KBM-7 (cell line): ENCODE results near the gene SPINK4.
A peak's percentile ranks its signal among the peaks of the same experiment; 100 is the strongest.

Source experiments
- DNase-seq: peaks from one replicate; pipeline ENCODE4 v3.0.0-alpha.2; 2015
- in situ Hi-C: fragments of 300-500 bp; cut with MboI; formaldehyde crosslinking; loops from 2 replicates; pipeline ENCODE4 v1.14.3; 2020; ENCODE audit warnings: low sequenced_read_pairs, low pct_unique_long_range_greater_than_20kb, mixed read lengths

The SPINK4 gene, protein sequence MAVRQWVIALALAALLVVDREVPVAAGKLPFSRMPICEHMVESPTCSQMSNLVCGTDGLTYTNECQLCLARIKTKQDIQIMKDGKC

GRCh38 chr9:33239921-33240320, at the start of gene SPINK4:
Gene SPINK4, plus strand, starts transcription at chr9:33240167. Its CDS starts 42 bp downstream, at chr9:33240209.
- in situ Hi-C loops = no loop called here
- peak; percentile 97 for DNase-seq

- in situ Hi-C loops = no loop called here
Observed at GRCh38 chr9:33192493-33193255, 47.3 kb upstream of the SPINK4 start.

DNA sequence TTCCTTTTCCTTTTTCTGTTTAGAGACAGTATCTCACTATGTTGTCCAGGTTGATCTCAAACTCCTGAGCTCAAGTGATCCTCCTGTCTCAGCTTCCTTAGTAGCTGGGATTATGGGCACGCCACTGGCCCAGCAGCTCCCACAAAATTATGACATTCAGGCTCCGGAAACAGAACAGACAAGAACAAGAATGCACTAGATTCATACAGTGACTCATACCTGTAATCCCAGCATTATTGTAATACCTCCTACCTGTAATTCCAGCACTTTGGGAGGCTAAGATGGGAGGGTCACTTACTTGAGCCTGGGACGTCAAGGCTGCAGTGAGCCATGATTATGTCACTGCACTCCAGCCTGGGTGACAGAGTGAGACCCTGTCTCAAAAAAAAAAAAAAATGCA, 46.1 kb upstream of the SPINK4 start:
- no peak for DNase-seq
- in situ Hi-C loops = no loop called here

More at GRCh38 chr9:33192493-33193255, 47.3 kb upstream of the SPINK4 start:
- DNase-seq = no peak

DNA sequence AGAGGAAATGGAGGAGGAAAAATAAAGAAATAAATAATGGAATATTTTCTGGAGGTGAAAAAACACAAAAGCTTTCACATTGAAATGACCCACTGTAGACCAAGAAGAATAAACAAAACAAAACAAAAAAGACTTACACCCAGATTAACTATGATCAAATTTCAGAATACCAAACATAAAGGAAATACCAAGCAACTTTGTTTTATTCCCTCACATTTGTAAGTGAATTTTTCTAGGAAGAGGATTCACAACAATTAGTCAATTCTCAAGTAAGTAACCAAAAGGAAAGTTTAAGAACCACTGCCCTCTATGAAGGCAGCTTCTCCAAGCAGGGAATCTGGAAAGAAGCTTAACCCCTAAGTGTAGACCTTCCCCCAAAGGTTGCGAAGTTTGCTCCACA, 43.2 kb upstream of the SPINK4 start:
- no peak for DNase-seq
- in situ Hi-C loops = no loop called here

DNA sequence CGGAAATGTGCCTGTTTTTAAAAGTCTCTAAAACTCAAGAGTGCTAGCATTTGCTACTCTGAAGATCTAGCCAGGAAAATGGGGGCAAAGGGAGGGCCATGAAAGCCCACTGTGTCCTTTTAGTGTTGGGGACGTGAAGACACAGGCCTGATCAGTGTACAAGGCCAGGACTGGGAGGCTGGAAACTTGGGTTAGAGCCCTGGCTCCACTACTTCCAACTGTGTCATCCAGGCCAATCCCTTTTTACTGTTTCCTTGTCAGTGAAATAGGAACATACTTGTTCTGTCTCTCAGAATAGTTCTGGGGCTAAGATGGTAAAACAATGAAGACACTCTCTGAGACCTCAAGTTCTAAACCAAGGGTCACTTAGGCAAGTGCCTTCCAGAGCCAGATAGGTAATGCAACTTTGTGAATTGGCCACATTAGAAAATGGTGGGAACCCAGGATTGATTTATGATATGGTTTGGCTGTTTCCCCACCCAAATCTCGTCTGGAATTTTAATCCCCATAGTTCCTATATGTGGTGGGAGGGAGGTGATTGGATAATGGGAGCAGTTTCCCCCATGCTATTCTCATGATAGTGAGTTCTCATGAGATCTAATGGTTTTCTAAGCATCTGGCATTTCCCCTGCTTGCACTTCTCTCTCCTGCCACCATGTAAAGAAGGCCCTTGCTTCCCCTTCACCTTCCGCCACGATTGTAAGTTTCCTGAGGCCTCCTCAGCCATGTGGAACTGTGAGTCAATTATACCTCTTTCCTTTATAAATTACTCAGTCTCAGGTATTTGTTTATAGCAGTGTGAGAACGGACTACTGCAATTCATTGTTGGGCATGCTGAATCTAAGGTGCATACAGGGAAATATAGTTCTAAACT, 42.5 kb upstream of the SPINK4 start:
- no peak for DNase-seq
- in situ Hi-C loops = no loop called here

DNA sequence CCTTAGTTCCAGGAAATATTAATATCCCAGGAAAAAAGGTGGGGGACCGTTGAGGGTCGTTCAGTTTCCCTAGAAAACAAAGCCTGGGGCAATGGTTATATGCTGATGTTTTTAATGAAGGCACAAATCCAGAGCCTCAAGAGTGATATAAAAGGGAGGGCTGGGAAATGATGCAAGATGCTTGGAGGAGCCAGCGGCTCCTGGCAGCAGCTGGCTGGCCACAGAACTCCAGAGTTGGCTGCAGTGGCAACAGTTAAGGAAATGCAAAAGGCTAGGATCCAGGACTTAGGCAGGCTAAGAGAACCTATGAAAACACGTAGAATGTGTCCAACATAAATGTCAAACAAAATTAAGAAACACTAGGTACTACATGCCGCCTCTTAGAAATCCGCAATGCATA, 41.8 kb upstream of the SPINK4 start:
- in situ Hi-C loops = no loop called here

DNA sequence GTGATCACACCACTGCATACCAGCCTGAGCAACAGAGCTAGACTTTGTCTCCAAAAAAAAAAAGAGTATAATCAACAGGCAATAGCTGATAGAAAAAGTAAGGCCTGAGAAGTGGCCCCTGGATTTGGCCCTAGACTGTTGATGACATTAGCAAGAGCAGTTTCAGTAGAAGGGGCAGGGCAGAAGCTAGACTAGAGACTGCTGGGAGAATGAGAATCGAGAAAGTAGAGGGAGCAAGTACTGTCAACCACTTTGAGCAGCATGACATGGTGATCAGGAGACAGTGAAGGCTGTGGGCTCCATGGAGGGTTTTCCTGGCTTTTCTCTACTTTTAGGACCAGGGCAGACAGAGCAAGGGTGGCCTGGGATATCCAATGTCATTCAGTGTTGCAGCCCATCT, 37.9 kb upstream of the SPINK4 start:
- no peak for DNase-seq
- in situ Hi-C loops = no loop called here

More for the DNA sequence above, 41.8 kb upstream of the SPINK4 start:
- no peak for DNase-seq

DNA sequence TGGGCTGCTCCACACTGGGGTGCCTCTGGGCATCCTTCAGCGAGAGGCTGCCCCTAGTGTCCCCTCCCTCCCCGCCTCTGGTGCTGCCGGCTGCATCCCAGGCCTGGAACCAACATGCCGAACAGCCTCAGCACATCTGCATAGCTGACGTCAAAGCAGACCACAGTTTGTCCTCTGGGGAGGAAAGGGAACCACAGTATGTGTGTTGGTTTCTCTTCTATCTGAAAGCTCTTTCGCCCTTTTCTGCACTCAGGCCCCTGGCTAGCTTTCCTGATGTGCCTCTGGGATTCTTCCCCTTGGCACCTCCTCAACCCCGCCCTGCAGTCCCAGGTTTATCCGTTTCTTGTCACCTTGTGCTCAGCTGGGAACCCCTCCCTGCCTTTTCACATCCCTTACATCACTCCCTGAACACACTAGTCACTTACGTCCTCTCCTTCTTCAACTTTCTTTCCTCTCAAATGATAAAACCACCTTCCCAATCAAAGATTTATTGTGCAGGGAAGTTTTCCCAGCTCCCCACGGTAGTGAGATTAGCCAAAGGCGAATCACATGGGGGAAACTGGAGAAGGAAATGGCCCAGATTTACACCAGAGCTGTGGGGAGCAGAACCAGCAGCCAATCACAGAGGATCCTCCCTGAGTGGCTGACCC, 37.3 kb upstream of the SPINK4 start:
- in situ Hi-C loops = no loop called here
- DNase-seq = peak; percentile 30

GRCh38 chr9:33209394-33209793, 30.6 kb upstream of the SPINK4 start:
- DNase-seq = no peak

GRCh38 chr9:33210006-33210715, 29.8 kb upstream of the SPINK4 start:
- in situ Hi-C loops = no loop called here
- DNase-seq = no peak

More at GRCh38 chr9:33209394-33209793, 30.6 kb upstream of the SPINK4 start:
- in situ Hi-C loops = no loop called here

DNA sequence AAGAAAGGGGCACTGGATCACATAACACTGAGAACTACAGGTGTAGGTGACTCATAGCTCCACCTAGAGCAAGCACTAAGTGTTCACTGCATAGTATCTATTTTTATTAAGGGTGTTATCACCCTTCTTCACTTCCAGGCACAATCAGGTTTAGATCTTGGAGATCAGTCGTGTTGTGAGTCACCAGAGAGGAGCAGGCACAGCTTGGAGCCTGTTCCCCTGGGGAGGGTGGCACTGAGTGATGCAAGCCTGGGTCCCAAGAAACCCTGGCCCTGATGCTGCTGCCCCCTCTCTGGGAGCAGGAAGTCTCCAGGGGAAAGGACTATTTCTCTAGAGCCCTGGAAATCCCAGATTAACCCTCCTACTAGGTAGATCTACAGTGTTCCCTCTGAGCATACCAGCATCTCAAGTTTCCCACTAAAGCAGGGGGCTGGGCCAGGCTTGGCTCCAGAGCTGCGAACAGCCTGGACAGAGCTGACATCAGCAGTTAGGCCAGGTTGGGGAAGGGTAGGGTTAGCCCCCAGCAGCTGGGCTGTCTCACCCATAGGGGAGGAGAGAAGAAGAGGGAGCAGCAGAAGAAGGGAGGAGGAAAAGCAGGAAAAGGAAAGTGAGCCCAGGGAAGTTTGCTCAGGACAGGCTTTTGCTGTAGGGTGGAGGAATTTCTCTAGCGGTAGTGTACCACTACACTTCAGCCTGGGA, 28.1 kb upstream of the SPINK4 start:
- DNase-seq = no peak
- in situ Hi-C loops = no loop called here

DNA sequence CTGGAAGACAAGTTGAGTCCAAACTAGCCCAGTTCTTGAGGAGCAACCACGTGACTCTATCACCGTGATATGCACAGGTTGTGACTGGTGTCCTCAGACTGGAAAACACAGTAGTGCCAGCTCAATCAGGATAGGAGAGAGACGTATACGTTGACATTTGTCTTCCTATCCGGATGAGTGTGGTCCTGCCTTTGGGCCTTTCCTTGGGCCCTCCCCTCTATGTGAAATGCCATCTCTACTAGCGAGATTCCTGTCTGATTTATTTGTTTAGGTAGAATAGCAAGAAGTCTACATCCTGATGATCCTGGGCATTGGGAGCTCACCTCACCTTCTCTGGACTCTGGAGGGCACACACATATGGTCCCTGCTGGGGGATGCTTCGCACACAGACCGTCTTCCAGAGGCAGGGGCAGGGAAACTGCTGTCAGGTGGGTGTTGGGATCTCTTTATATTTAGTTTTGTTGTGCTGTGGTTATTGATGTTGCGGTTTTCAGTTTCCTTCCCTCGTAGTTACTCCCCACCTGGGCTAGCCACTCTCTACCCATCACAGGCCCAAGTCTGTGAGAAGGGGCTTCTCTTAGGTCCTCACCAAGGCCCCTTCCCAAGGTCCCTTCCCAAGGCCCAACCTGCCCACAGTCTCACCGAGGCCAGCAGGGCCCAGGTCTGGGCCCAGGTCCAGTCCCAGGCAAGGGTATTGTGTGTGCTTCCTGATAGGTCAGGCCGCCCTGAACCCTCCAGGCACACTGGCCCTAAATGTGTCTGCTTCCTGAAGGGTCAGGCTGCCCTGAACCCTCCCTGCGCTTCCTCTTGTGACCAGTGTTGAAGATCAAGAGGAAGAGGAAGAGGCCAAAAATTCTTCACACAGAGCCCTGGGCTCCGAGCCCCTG, 19.0 kb upstream of the SPINK4 start:
- in situ Hi-C loops = no loop called here
- DNase-seq = no peak

GRCh38 chr9:33221568-33221884, 18.4 kb upstream of the SPINK4 start:
- no peak for DNase-seq
- in situ Hi-C loops = no loop called here

GRCh38 chr9:33222031-33222430, 17.9 kb upstream of the SPINK4 start:
- in situ Hi-C loops = no loop called here
- no peak for DNase-seq

GRCh38 chr9:33223696-33224095, 16.3 kb upstream of the SPINK4 start:
- in situ Hi-C loops = no loop called here
- DNase-seq = no peak

- DNase-seq = peak; percentile 83
- in situ Hi-C loops = no loop called here
Observed at GRCh38 chr9:33225319-33226147, 14.4 kb upstream of the SPINK4 start.

DNA sequence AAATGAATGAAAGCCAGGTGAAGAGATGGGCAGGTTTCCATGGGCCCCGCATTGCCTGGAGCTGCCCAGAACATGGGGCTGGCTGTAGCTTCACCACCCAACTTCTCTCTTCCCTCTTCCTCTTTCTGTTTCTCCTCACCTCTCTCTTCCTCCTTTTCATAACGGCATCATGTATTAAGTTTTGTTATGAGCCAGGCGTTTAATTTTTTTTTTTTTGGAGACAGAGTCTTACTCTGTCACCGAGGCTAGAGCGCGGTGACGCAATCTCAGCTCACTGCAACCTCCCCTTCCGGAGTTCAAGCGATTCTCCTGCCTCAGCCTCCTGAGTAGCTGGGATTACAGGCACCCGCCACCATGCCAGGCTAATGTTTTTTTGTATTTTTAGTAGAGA, 13.0 kb upstream of the SPINK4 start:
- peak; percentile 92 for DNase-seq
- in situ Hi-C loops = no loop called here
